K562 (cell line): ENCODE measurements around the gene NAPEPLD. TPM values are rescaled to one million over a fixed set of nuclear protein-coding genes. Genes with fewer than 3 reads are reported as not detected.

Experiments used
- ARHGAP35 ChIP-seq: fragments of 450-650 bp; IDR thresholded peaks from 2 replicates; pipeline ENCODE4 v1.6.1; 2018; ENCODE audit not compliant: partially characterized antibody
- E2F5 ChIP-seq: sonication (generic); formaldehyde crosslinking; IDR thresholded peaks from 2 replicates; pipeline ENCODE4 v1.8.0; 2022; ENCODE audit warnings: mild to moderate bottlenecking, missing genetic modification reagents
- HDAC2 ChIP-seq: fragments of 450-650 bp; IDR thresholded peaks from 2 replicates; pipeline ENCODE4 v1.6.1; 2016; ENCODE audit warnings: mild to moderate bottlenecking
- HSF4 ChIP-seq: fragments of 250-450 bp; sonication (Bioruptor Pico); IDR thresholded peaks from 2 replicates; pipeline ENCODE4 v2.1.2; 2022; ENCODE audit warnings: mild to moderate bottlenecking, moderate library complexity, borderline replicate concordance
- KAT8 ChIP-seq: fragments of 450-650 bp; IDR thresholded peaks from 2 replicates; pipeline ENCODE4 v1.6.1; 2016; ENCODE audit warnings: low read depth, mild to moderate bottlenecking
- PHTF2 ChIP-seq: fragments of 250-450 bp; sonication (Bioruptor Pico); IDR thresholded peaks from 2 replicates; pipeline ENCODE4 v1.5.0; 2021; ENCODE audit warnings: mild to moderate bottlenecking
- RFX7 ChIP-seq: fragments of 250-450 bp; sonication (Bioruptor Pico); IDR thresholded peaks from 2 replicates; pipeline ENCODE4 v1.5.1; 2021; ENCODE audit warnings: mild to moderate bottlenecking
- SP1 ChIP-seq: sonication (generic); formaldehyde crosslinking; IDR thresholded peaks from 2 replicates; pipeline ENCODE4 v1.8.1; 2022; ENCODE audit warnings: mild to moderate bottlenecking, missing genetic modification reagents
- TBL1XR1 ChIP-seq, 2 experiments: IDR thresholded peaks; 2 replicates each; pipeline ENCODE4 v1.6.1; 2012; ENCODE audit warnings: improper control_type of control experiment in 2 of 2, low read length in 2 of 2, mild to moderate bottlenecking in 1 of 2
- ZBTB1 ChIP-seq: sonication (generic); formaldehyde crosslinking; IDR thresholded peaks from 2 replicates; pipeline ENCODE4 v1.8.1; 2023; ENCODE audit warnings: missing genetic modification reagents, low read depth, mild to moderate bottlenecking, borderline replicate concordance
- ZBTB34 ChIP-seq: fragments of 250-450 bp; sonication (Bioruptor Pico); IDR thresholded peaks from 2 replicates; pipeline ENCODE4 v1.8.0; 2021; ENCODE audit warnings: mild to moderate bottlenecking, moderate library complexity
- ZBTB5 ChIP-seq: fragments of 450-650 bp; IDR thresholded peaks from 2 replicates; pipeline ENCODE4 v1.6.1; 2017; ENCODE audit warnings: antibody characterized with exemption
- ZBTB8A ChIP-seq: fragments of 450-650 bp; IDR thresholded peaks from 2 replicates; pipeline ENCODE4 v1.6.1; 2018; ENCODE audit warnings: mild to moderate bottlenecking, moderate library complexity; ENCODE audit not compliant: partially characterized antibody
- ZNF12 ChIP-seq: sonication (generic); formaldehyde crosslinking; IDR thresholded peaks from 2 replicates; pipeline ENCODE4 v1.4.0; 2020; ENCODE audit warnings: mild to moderate bottlenecking, missing genetic modification reagents
- polyA plus RNA-seq, 8 experiments: library from polyadenylated mRNA; depleted of rRNA in 4 of 8; stranded (reverse) in 5 of 8; unstranded in 3 of 8; fragments of >200 nt; fragmentation: Nextera tagmentation in 2 of 8; fragmentation: Illumina TruSeq in 1 of 8; extraction: Ambion mirVana in 2 of 8; extraction: Trizol in 1 of 8; gene quantifications; 2 replicates each; pipeline versions ENCODE4 v1.2.1 to v1.2.3, GENCODE V29; 2011 to 2014; ENCODE audit warnings: inconsistent platforms in 1 of 8, missing spikeins in 1 of 8
- total RNA-seq, 7 experiments: library from RNA; depleted of rRNA in 6 of 7; stranded (reverse); fragments of >200 nt in 6 of 7; fragmentation: Illumina TruSeq in 2 of 7; extraction: Trizol in 2 of 7; gene quantifications; 2 replicates each; pipeline versions ENCODE4 v1.2.1 to v1.2.3, GENCODE V29; 2011 to 2021; ENCODE audit warnings: low replicate concordance in 1 of 7
- TF ChIP-seq, protein P1 (sequence below), 2 experiments: fragments of 450-650 bp; IDR thresholded peaks; 2 replicates each; pipeline ENCODE4 v1.6.1; 2018; ENCODE audit warnings: mild to moderate bottlenecking in 2 of 2, low read depth in 1 of 2; ENCODE audit not compliant: partially characterized antibody in 2 of 2
- TF ChIP-seq, protein P2 (sequence below): sonication (generic); formaldehyde crosslinking; IDR thresholded peaks from 2 replicates; pipeline ENCODE4 v1.8.0; 2023; ENCODE audit warnings: mild to moderate bottlenecking, missing genetic modification reagents

NAPEPLD gene
- total and polyA plus RNA-seq, 9 of the 15 experiments (the other 6 are each of a cell fraction or from before 2014, with no cell fraction given), result 3.2 to 11.0 (median 7.5) TPM

DNA sequence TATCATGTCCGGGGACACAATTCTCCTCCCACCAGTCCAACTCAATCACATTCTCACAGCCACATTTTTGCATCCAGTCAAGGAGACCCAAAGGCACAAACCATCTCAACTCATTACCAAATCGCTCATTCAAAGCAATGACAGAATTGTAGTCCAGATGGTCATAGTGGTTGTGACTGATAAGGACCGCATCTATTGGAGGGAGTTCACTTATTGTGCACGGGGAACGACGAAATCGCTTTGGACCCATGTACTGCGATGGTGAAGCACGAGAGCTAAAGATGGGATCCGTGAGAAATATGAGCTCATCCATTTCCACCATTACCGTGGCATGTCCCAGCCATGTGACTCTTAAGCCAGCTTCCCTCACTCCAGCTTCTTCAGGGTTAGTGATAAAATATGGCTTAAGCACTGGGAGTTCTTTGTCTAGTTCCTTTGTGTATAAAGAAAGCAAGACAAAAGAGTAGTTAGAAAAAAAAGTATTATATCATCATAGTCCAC lies 29.1 kb downstream of the NAPEPLD start (continued):
- TF ChIP-seq, protein P1, sequence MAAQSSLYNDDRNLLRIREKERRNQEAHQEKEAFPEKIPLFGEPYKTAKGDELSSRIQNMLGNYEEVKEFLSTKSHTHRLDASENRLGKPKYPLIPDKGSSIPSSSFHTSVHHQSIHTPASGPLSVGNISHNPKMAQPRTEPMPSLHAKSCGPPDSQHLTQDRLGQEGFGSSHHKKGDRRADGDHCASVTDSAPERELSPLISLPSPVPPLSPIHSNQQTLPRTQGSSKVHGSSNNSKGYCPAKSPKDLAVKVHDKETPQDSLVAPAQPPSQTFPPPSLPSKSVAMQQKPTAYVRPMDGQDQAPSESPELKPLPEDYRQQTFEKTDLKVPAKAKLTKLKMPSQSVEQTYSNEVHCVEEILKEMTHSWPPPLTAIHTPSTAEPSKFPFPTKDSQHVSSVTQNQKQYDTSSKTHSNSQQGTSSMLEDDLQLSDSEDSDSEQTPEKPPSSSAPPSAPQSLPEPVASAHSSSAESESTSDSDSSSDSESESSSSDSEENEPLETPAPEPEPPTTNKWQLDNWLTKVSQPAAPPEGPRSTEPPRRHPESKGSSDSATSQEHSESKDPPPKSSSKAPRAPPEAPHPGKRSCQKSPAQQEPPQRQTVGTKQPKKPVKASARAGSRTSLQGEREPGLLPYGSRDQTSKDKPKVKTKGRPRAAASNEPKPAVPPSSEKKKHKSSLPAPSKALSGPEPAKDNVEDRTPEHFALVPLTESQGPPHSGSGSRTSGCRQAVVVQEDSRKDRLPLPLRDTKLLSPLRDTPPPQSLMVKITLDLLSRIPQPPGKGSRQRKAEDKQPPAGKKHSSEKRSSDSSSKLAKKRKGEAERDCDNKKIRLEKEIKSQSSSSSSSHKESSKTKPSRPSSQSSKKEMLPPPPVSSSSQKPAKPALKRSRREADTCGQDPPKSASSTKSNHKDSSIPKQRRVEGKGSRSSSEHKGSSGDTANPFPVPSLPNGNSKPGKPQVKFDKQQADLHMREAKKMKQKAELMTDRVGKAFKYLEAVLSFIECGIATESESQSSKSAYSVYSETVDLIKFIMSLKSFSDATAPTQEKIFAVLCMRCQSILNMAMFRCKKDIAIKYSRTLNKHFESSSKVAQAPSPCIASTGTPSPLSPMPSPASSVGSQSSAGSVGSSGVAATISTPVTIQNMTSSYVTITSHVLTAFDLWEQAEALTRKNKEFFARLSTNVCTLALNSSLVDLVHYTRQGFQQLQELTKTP (IDR thresholded peaks at IDR 0.05; ENCODE audit: low read depth in 1 of 2, partially characterized antibody in 2 of 2), result peak in 1 of 2 experiments; percentile 94
- TF ChIP-seq TBL1XR1 (IDR thresholded peaks at IDR 0.05; ENCODE audit: low read length in 2 of 2), result peak; percentile 81 to 83; a peak in 3 of 4 replicates
- TF ChIP-seq KAT8, result no peak
- peak; percentile 75; the same call in 1 of the 2 replicates for TF ChIP-seq ZNF12
- peak; percentile 53; the same call in 1 of the 2 replicates for TF ChIP-seq HSF4 (CRISPR knock-in tag)
- no peak for TF ChIP-seq PHTF2 (CRISPR knock-in tag)
- no peak for TF ChIP-seq ZBTB1
- TF ChIP-seq ARHGAP35, result no peak
- TF ChIP-seq RFX7, result no peak
- no peak for TF ChIP-seq ZBTB34 (CRISPR knock-in tag)
- no peak for TF ChIP-seq E2F5 (CRISPR knock-in tag)
- peak; percentile 100 for TF ChIP-seq HDAC2
- TF ChIP-seq, protein P2, sequence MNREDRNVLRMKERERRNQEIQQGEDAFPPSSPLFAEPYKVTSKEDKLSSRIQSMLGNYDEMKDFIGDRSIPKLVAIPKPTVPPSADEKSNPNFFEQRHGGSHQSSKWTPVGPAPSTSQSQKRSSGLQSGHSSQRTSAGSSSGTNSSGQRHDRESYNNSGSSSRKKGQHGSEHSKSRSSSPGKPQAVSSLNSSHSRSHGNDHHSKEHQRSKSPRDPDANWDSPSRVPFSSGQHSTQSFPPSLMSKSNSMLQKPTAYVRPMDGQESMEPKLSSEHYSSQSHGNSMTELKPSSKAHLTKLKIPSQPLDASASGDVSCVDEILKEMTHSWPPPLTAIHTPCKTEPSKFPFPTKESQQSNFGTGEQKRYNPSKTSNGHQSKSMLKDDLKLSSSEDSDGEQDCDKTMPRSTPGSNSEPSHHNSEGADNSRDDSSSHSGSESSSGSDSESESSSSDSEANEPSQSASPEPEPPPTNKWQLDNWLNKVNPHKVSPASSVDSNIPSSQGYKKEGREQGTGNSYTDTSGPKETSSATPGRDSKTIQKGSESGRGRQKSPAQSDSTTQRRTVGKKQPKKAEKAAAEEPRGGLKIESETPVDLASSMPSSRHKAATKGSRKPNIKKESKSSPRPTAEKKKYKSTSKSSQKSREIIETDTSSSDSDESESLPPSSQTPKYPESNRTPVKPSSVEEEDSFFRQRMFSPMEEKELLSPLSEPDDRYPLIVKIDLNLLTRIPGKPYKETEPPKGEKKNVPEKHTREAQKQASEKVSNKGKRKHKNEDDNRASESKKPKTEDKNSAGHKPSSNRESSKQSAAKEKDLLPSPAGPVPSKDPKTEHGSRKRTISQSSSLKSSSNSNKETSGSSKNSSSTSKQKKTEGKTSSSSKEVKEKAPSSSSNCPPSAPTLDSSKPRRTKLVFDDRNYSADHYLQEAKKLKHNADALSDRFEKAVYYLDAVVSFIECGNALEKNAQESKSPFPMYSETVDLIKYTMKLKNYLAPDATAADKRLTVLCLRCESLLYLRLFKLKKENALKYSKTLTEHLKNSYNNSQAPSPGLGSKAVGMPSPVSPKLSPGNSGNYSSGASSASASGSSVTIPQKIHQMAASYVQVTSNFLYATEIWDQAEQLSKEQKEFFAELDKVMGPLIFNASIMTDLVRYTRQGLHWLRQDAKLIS, result peak; percentile 47; the same call in 1 of the 2 replicates
- peak; percentile 82 for TF ChIP-seq SP1 (CRISPR knock-in tag)
- TF ChIP-seq ZBTB5, result no peak
- TF ChIP-seq ZBTB8A, result no peak
